Measurements from ENCODE around the gene TENT5C. TPM values are rescaled to one million over a fixed set of nuclear protein-coding genes. Genes with fewer than 3 reads are reported as not detected.

TENT5C gene
- polyA plus RNA-seq, 4 donors = 2.4 to 3.6 (median 2.9) TPM

- DNase-seq (ENCODE audit: low read depth in 4 of 4, low spot score in 3 of 4) = no peak
Measured at GRCh38 chr1:117590273-117590925, 15.4 kb upstream of the TENT5C start.

- no peak for DNase-seq (ENCODE audit: low read depth in 4 of 4, low spot score in 3 of 4)
Measured at GRCh38 chr1:117591252-117591651, 14.6 kb upstream of the TENT5C start.

- no peak for DNase-seq (ENCODE audit: low read depth in 4 of 4, low spot score in 3 of 4)
Measured at GRCh38 chr1:117592155-117592554, 13.7 kb upstream of the TENT5C start.

- no peak for DNase-seq (ENCODE audit: low read depth in 4 of 4, low spot score in 3 of 4)
Measured at GRCh38 chr1:117594261-117594990, 11.4 kb upstream of the TENT5C start.

GRCh38 chr1:117596023-117596720 lies 9.7 kb upstream of the TENT5C start:
- no peak for DNase-seq (ENCODE audit: low read depth in 4 of 4, low spot score in 3 of 4)

- no peak for DNase-seq (ENCODE audit: low read depth in 4 of 4, low spot score in 3 of 4)
Measured at GRCh38 chr1:117598489-117598888, 7.4 kb upstream of the TENT5C start.

- no peak for DNase-seq (ENCODE audit: low read depth in 4 of 4, low spot score in 3 of 4)
Measured at GRCh38 chr1:117599286-117600221, 6.3 kb upstream of the TENT5C start.

GRCh38 chr1:117600325-117600943 lies 5.4 kb upstream of the TENT5C start:
- no peak for DNase-seq (ENCODE audit: low read depth in 4 of 4, low spot score in 3 of 4)

GRCh38 chr1:117600966-117601365 lies 4.9 kb upstream of the TENT5C start:
- DNase-seq (ENCODE audit: low read depth in 4 of 4, low spot score in 3 of 4) = no peak

GRCh38 chr1:117602862-117603261 lies 3.0 kb upstream of the TENT5C start:
- no peak for DNase-seq (ENCODE audit: low read depth in 4 of 4, low spot score in 3 of 4)

- DNase-seq (ENCODE audit: low read depth in 4 of 4, low spot score in 3 of 4) = no peak
Measured at GRCh38 chr1:117605164-117605773, 579 bp upstream of the TENT5C start.

- DNase-seq (ENCODE audit: low read depth in 4 of 4, low spot score in 3 of 4) = peak in 2 of 4 donors; percentile 22 to 43
Measured at GRCh38 chr1:117606649-117607430, 992 bp downstream of the TENT5C start.

- no peak for DNase-seq (ENCODE audit: low read depth in 4 of 4, low spot score in 3 of 4)
Measured at GRCh38 chr1:117607471-117607870, 1.6 kb downstream of the TENT5C start.

GRCh38 chr1:117608115-117608615 lies 2.3 kb downstream of the TENT5C start:
- DNase-seq (ENCODE audit: low read depth in 4 of 4, low spot score in 3 of 4) = no peak

- no peak for DNase-seq (ENCODE audit: low read depth in 4 of 4, low spot score in 3 of 4)
Measured at GRCh38 chr1:117608758-117609157, 2.9 kb downstream of the TENT5C start.

GRCh38 chr1:117609471-117609911 lies 3.6 kb downstream of the TENT5C start:
- no peak for DNase-seq (ENCODE audit: low read depth in 4 of 4, low spot score in 3 of 4)

GRCh38 chr1:117610036-117610435 lies 4.2 kb downstream of the TENT5C start:
- no peak for DNase-seq (ENCODE audit: low read depth in 4 of 4, low spot score in 3 of 4)

- no peak for DNase-seq (ENCODE audit: low read depth in 4 of 4, low spot score in 3 of 4)
Measured at GRCh38 chr1:117611121-117611601, 5.3 kb downstream of the TENT5C start.
